SK-N-SH (cell line): Measurements from ENCODE around the gene SENP8.

Source experiments
- JUND ChIP-seq: IDR thresholded peaks from 2 replicates; pipeline ENCODE4 v1.4.0; 2012
- SIN3A ChIP-seq: IDR thresholded peaks from 2 replicates; pipeline ENCODE4 v1.6.1; 2012; ENCODE audit warnings: low read depth, mild to moderate bottlenecking, low read length, moderate library complexity, borderline replicate concordance
- TAF1 ChIP-seq: IDR thresholded peaks from 2 replicates; pipeline ENCODE4 v1.6.1; 2012; ENCODE audit warnings: low read depth, mild to moderate bottlenecking, low read length, moderate library complexity, borderline replicate concordance
- YY1 ChIP-seq: IDR thresholded peaks from 2 replicates; pipeline ENCODE4 v1.4.0; 2012; ENCODE audit warnings: low read depth, mild to moderate bottlenecking
- TF ChIP-seq, protein P1 (sequence below): fragments of 200-600 bp; sonication (generic); IDR thresholded peaks from 2 replicates; pipeline ENCODE4 v1.6.1; 2017; ENCODE audit warnings: antibody characterized with exemption, mild to moderate bottlenecking, moderate library complexity
- TF ChIP-seq, protein P2 (sequence below): IDR thresholded peaks from 2 replicates; pipeline ENCODE4 v1.6.1; 2012; ENCODE audit warnings: mild to moderate bottlenecking, low read depth, low read length, moderate library complexity
- TF ChIP-seq, protein P3 (sequence below): IDR thresholded peaks from 2 replicates; pipeline ENCODE4 v1.4.0; 2012; ENCODE audit warnings: low read depth

DNA sequence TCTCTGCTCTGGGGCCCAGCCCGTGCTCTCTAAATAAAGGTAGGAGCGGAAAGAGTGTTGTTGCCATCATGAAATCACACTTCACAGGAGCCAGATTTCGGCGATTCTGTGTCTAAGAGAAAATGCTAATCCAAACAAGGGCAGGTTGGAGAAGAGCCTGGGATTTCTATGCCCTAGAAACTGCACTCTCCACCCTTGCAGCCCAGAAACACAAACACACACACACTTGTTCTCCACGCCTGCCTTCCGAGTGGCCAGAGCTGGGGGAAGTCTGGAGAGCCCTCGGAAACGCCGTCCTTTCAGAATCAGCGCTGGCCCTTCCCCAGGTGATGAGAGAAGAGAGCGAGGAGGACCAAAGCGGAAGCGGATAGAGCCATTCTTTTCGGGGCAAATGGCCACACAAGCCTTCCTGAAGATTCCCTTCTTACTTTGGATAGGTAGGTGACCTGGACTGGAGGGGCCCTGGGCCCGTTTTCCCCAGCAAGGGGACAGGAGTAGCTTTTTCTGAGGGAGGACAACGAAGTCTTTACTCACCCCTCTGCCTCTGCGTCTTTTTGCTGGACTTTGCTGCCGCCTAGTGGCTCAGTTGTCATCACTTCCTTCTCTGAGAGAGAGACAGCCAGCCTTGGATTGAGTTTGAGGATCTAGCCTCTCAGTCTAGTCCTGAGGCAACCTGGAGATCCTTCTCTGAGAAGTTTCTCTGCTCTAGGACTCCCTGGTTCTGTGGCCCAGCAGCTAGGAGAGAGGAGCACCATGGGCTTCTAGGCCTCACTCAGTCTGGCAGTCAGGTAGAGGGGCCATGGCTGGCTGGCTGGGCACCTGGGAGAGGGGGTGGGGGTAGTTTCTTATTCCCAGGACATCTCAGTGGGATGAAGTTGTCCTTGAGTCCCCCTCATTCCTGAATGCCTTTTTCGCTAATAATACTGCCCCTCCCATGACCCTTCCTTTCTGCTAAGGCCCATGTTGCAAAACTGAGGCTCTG lies 37.7 kb downstream of the SENP8 start:
- TF ChIP-seq TAF1 (no peak), YY1 (no peak), SIN3A (0 out of 2 replicates have a peak, but pooled peaks have one; percentile 41), JUND (no peak)
- TF ChIP-seq, protein P1, sequence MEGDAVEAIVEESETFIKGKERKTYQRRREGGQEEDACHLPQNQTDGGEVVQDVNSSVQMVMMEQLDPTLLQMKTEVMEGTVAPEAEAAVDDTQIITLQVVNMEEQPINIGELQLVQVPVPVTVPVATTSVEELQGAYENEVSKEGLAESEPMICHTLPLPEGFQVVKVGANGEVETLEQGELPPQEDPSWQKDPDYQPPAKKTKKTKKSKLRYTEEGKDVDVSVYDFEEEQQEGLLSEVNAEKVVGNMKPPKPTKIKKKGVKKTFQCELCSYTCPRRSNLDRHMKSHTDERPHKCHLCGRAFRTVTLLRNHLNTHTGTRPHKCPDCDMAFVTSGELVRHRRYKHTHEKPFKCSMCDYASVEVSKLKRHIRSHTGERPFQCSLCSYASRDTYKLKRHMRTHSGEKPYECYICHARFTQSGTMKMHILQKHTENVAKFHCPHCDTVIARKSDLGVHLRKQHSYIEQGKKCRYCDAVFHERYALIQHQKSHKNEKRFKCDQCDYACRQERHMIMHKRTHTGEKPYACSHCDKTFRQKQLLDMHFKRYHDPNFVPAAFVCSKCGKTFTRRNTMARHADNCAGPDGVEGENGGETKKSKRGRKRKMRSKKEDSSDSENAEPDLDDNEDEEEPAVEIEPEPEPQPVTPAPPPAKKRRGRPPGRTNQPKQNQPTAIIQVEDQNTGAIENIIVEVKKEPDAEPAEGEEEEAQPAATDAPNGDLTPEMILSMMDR: peak; percentile 86
- TF ChIP-seq, protein P2, sequence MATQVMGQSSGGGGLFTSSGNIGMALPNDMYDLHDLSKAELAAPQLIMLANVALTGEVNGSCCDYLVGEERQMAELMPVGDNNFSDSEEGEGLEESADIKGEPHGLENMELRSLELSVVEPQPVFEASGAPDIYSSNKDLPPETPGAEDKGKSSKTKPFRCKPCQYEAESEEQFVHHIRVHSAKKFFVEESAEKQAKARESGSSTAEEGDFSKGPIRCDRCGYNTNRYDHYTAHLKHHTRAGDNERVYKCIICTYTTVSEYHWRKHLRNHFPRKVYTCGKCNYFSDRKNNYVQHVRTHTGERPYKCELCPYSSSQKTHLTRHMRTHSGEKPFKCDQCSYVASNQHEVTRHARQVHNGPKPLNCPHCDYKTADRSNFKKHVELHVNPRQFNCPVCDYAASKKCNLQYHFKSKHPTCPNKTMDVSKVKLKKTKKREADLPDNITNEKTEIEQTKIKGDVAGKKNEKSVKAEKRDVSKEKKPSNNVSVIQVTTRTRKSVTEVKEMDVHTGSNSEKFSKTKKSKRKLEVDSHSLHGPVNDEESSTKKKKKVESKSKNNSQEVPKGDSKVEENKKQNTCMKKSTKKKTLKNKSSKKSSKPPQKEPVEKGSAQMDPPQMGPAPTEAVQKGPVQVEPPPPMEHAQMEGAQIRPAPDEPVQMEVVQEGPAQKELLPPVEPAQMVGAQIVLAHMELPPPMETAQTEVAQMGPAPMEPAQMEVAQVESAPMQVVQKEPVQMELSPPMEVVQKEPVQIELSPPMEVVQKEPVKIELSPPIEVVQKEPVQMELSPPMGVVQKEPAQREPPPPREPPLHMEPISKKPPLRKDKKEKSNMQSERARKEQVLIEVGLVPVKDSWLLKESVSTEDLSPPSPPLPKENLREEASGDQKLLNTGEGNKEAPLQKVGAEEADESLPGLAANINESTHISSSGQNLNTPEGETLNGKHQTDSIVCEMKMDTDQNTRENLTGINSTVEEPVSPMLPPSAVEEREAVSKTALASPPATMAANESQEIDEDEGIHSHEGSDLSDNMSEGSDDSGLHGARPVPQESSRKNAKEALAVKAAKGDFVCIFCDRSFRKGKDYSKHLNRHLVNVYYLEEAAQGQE: no peak
- TF ChIP-seq, protein P3, sequence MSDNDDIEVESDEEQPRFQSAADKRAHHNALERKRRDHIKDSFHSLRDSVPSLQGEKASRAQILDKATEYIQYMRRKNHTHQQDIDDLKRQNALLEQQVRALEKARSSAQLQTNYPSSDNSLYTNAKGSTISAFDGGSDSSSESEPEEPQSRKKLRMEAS: no peak
